ENCODE results near the gene GJC1.

The GJC1 gene

GRCh38 chr17:44797802-44798201 is 32.3 kb downstream of the GJC1 start:
- DNase-seq = no peak

GRCh38 chr17:44796731-44797130 is 33.4 kb downstream of the GJC1 start:
- DNase-seq = no peak

- DNase-seq = no peak
Measured at GRCh38 chr17:44795928-44796327, 34.2 kb downstream of the GJC1 start.

GRCh38 chr17:44795421-44795820 is 34.7 kb downstream of the GJC1 start:
- DNase-seq = no peak

- no peak for DNase-seq
Measured at GRCh38 chr17:44794851-44795413, 35.2 kb downstream of the GJC1 start.

- DNase-seq = no peak
Measured at GRCh38 chr17:44793885-44794842, 35.9 kb downstream of the GJC1 start.

GRCh38 chr17:44792276-44792675 is 37.8 kb downstream of the GJC1 start:
- DNase-seq = no peak

- no peak for DNase-seq
Measured at GRCh38 chr17:44788139-44788538, 41.9 kb downstream of the GJC1 start.

GRCh38 chr17:44787271-44787940 is 42.7 kb downstream of the GJC1 start:
- DNase-seq = no peak

- no peak for DNase-seq
Measured at GRCh38 chr17:44786551-44787081, 43.5 kb downstream of the GJC1 start.

GRCh38 chr17:44785921-44786320 is 44.2 kb downstream of the GJC1 start:
- no peak for DNase-seq

GRCh38 chr17:44782326-44782850 is 47.7 kb downstream of the GJC1 start:
- no peak for DNase-seq

- no peak for DNase-seq
Measured at GRCh38 chr17:44781551-44782325, 48.3 kb downstream of the GJC1 start.

- DNase-seq = no peak
Measured at GRCh38 chr17:44780845-44781480, 49.1 kb downstream of the GJC1 start.

- DNase-seq = no peak
Measured at GRCh38 chr17:44780161-44780560, 49.9 kb downstream of the GJC1 start.

GRCh38 chr17:44779211-44780025 is 50.7 kb downstream of the GJC1 start:
- peak; percentile 53 to 84 (median 72) for DNase-seq

- no peak for DNase-seq
Measured at GRCh38 chr17:44778656-44779210, 51.4 kb downstream of the GJC1 start.

GRCh38 chr17:44777394-44778348 is 52.4 kb downstream of the GJC1 start:
- no peak for DNase-seq

GRCh38 chr17:44776628-44777393 is 53.3 kb downstream of the GJC1 start:
- DNase-seq = no peak

All from stimulated activated naive CD4-positive, alpha-beta T cell (primary cell).